ENCODE data around the gene WIPF1.

GRCh38 chr2:174641168-174641567 lies 43.6 kb upstream of the WIPF1 start:
- TF ChIP-seq CTCF (IDR thresholded peaks at IDR 0.05; ENCODE audit: poor library complexity, severe bottlenecking): no peak
- TF ChIP-seq EZH2 (IDR thresholded peaks at IDR 0.05; ENCODE audit: borderline replicate concordance, insufficient read depth, low read length, poor library complexity, severe bottlenecking): no peak
- no peak for TF ChIP-seq REST (IDR thresholded peaks at IDR 0.05; ENCODE audit: borderline replicate concordance)
- TF ChIP-seq RAD21 (conservative IDR thresholded peaks at IDR 0.05): no peak
